ENCODE data around the gene ZBP1.
"Not testable (repeated sequence)": the region's sequence is repeated elsewhere in the genome, so short reads cannot be mapped to it uniquely, and the experiment has no call there.

ZBP1 gene

GRCh38 chr20:57638173-57638894 is 18.1 kb upstream of the ZBP1 start:
- DNase-seq: no peak

GRCh38 chr20:57633945-57634491 is 13.8 kb upstream of the ZBP1 start:
- DNase-seq: no peak

GRCh38 chr20:57632286-57632685 is 12.1 kb upstream of the ZBP1 start:
- DNase-seq: no peak

GRCh38 chr20:57630061-57630460 is 9.8 kb upstream of the ZBP1 start:
- DNase-seq: no peak

- DNase-seq: not testable (repeated sequence)
Measured at GRCh38 chr20:57629491-57629901, 9.3 kb upstream of the ZBP1 start.

- DNase-seq: not testable (repeated sequence)
Measured at GRCh38 chr20:57628962-57629308, 8.7 kb upstream of the ZBP1 start.

- no peak for DNase-seq
Measured at GRCh38 chr20:57628047-57628961, 8.1 kb upstream of the ZBP1 start.

- no peak for DNase-seq
Measured at GRCh38 chr20:57627339-57627738, 7.1 kb upstream of the ZBP1 start.

- DNase-seq: no peak
Measured at GRCh38 chr20:57625978-57626377, 5.8 kb upstream of the ZBP1 start.

- no peak for DNase-seq
Measured at GRCh38 chr20:57625181-57625958, 5.1 kb upstream of the ZBP1 start.

- DNase-seq: no peak
Measured at GRCh38 chr20:57624124-57624523, 3.9 kb upstream of the ZBP1 start.

- peak; percentile 5 for DNase-seq
Measured at GRCh38 chr20:57622579-57623381, 2.6 kb upstream of the ZBP1 start.

GRCh38 chr20:57622201-57622570 is 2.0 kb upstream of the ZBP1 start:
- DNase-seq: no peak

GRCh38 chr20:57621421-57622200 is 1.4 kb upstream of the ZBP1 start:
- DNase-seq: no peak

GRCh38 chr20:57620999-57621398 is 773 bp upstream of the ZBP1 start:
- DNase-seq: no peak

- DNase-seq: peak; percentile 70
Measured at GRCh38 chr20:57619051-57619831, 985 bp downstream of the ZBP1 start.

- no peak for DNase-seq
Measured at GRCh38 chr20:57618764-57619050, 1.5 kb downstream of the ZBP1 start.

- DNase-seq: peak; percentile 60
Measured at GRCh38 chr20:57618091-57618763, 2.0 kb downstream of the ZBP1 start.

- DNase-seq: no peak
Measured at GRCh38 chr20:57617079-57617795, 3.0 kb downstream of the ZBP1 start.
